ENCODE measurements around the gene NVL.
"Not testable (repeated sequence)": the region's sequence is repeated elsewhere in the genome, so short reads cannot be mapped to it uniquely, and the experiment has no call there.

Gene NVL

GRCh38 chr1:224226849-224227502, 103.0 kb downstream of the NVL start:
- no peak for DNase-seq

GRCh38 chr1:224223819-224224714, 105.9 kb downstream of the NVL start:
- DNase-seq, result no peak

- DNase-seq, result no peak
Observed at GRCh38 chr1:224219612-224220059, 110.3 kb downstream of the NVL start.

- DNase-seq, result no peak
Observed at GRCh38 chr1:224219011-224219611, 110.9 kb downstream of the NVL start.

- no peak for DNase-seq
Observed at GRCh38 chr1:224217655-224218623, 112.0 kb downstream of the NVL start.

GRCh38 chr1:224216382-224216781, 113.6 kb downstream of the NVL start:
- no peak for DNase-seq

GRCh38 chr1:224213438-224214119, 116.4 kb downstream of the NVL start:
- DNase-seq, result no peak

GRCh38 chr1:224212618-224213061, 117.3 kb downstream of the NVL start:
- DNase-seq, result no peak

- peak; percentile 17 for DNase-seq
Observed at GRCh38 chr1:224211206-224211962, 118.6 kb downstream of the NVL start.

GRCh38 chr1:224205931-224206538, 123.9 kb downstream of the NVL start:
- not testable (repeated sequence) for DNase-seq

GRCh38 chr1:224205438-224205840, 124.5 kb downstream of the NVL start:
- peak; percentile 55 for DNase-seq

- no peak for DNase-seq
Observed at GRCh38 chr1:224203243-224204016, 126.5 kb downstream of the NVL start.

GRCh38 chr1:224201853-224202252, 128.1 kb downstream of the NVL start:
- no peak for DNase-seq

GRCh38 chr1:224201383-224201782, 128.6 kb downstream of the NVL start:
- no peak for DNase-seq

- DNase-seq, result no peak
Observed at GRCh38 chr1:224199679-224200078, 130.3 kb downstream of the NVL start.

GRCh38 chr1:224198572-224198971, 131.4 kb downstream of the NVL start:
- no peak for DNase-seq

GRCh38 chr1:224196813-224197600, 133.0 kb downstream of the NVL start:
- no peak for DNase-seq

GRCh38 chr1:224193319-224193966, 136.5 kb downstream of the NVL start:
- DNase-seq, result no peak
